Ecto neural progenitor cell (in vitro differentiated cells): ENCODE results near the gene TMPRSS2.

Experiments
- DNase-seq: peaks from one replicate; pipeline ENCODE4 v3.0.0-alpha.2; 2018; ENCODE audit warnings: low spot score

Gene TMPRSS2

DNA sequence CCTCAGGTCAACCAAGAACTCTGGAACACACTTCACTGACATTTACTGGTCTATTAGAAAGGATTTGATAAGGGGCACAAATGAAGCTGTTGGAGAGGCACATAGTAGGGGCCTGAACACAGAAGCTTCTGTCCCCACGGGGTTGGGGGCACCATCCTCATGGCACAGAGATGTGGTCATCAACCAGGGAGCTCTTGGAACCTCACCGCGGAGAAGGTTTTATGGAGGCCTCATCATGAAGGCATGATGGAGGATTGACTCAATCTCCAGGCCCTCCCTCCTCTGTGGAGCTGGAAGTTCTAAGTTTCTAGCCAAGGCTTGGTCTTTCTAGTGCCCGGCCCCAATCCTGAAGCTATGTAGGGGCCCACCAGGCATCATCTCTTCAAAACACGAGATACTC, 58.3 kb downstream of the TMPRSS2 start:
- DNase-seq: no peak

- DNase-seq: no peak
These were observed 60.6 kb downstream of the TMPRSS2 start for GRCh38 chr21:41447356-41447755.

DNA sequence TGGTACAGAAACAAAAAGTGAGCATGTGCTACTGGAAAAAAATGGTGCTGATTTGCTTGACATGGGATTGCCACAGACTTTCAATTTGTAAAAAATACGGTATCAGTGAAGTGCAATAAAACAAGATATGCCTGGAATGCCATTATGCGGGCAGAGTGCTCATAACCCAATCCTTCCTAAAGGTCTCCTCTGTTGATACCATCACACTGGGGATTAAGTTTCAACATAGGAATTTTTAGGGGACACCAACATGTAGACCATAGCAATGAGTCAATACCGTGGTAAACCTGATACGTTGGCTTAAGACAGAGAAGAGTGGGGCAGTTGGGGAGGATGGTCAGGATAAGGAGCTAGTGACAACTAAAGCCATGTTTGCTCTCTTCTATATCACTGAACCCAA, 61.4 kb downstream of the TMPRSS2 start:
- no peak for DNase-seq

GRCh38 chr21:41445465-41445862, 62.5 kb downstream of the TMPRSS2 start:
- no peak for DNase-seq

DNA sequence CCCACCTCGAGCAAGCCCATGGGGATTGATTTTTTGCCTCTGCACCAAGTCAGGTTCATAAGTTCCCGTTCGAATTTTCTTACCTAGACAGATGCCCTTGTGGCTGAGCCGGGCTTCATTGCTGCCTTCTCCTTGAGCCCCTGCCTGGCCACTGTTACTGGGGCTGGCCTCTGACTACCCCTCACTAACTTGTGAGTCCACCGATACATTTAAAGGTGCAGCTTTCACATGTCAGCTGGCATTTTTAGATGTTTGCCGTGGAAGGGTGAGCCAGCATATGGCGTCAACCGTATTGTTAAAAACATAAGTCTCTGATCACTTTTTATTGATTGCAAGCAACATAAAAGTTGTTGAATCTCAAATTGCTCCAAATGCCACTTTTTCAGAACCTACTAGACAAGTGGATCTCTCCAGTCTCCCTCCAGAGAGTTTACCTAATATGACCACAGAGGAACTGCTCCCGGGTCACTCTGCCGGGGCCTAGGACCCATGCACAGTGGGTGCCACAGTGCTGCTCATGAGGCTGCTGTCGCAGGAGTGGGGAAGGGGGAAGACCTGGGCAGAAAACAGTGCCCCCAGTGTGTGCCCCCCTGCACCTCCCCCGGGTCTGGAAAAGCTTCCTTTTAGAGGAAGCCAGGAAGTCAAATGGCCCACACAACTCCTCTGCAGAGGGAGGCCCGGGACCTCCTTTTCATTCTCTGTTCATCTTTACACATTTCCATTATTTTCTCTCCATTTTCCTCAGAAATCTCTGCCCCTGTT, 63.1 kb downstream of the TMPRSS2 start:
- DNase-seq: no peak

DNA sequence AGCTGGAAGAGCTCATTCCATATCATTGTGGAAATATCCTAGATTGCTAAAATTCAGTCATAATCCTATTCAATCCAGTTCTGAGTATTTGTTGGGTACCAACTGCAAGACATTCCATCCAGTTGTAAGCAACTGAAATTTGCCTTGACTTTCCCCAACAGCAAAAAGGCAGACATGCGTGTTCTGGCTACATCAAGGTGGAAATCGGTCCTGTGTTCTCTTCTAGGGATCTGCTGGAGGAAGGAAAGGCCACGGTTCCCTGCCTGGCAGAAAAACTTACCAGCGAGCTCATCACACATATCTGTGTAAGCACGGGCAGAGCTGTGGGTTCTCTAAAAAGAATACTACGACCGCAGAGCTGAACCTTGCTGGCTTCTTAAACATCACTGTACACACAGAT, 64.4 kb downstream of the TMPRSS2 start:
- no peak for DNase-seq

DNA sequence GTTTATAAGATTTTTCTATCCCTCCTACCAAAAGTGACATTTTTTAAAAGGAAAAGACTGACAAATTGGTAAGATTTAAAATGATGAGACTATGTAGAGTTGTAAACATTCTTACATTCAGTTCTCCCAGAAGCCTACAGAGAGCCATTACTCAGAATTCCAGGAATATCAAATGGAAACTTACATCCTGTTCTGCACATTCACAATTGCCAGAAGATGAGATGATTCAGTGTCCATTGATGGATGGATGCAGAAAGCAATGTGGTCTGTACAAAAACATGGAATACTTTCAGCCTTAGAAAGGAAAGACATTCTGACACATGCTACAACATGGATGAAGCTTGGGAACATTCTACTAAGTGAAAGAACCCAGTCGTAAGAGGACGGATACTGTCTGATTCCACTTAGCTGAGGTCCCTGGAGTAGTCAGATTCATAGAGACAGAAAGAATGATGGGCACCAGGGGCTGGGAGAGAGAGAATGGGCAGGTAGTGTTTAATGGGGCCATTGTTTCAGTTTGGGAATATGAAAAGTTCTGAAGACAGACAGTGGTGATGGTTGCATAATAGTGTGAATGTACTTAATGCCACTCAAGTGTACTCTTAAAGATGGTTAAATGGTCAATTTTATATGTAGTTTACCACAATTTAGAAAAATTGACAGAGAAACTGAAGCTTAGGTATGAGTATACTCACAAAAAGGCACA, 65.3 kb downstream of the TMPRSS2 start:
- no peak for DNase-seq

GRCh38 chr21:41441546-41441945, 66.4 kb downstream of the TMPRSS2 start:
- no peak for DNase-seq

- DNase-seq: no peak
These were observed 68.7 kb downstream of the TMPRSS2 start for GRCh38 chr21:41439248-41439647.

GRCh38 chr21:41438425-41439113, 69.4 kb downstream of the TMPRSS2 start:
- no peak for DNase-seq

DNA sequence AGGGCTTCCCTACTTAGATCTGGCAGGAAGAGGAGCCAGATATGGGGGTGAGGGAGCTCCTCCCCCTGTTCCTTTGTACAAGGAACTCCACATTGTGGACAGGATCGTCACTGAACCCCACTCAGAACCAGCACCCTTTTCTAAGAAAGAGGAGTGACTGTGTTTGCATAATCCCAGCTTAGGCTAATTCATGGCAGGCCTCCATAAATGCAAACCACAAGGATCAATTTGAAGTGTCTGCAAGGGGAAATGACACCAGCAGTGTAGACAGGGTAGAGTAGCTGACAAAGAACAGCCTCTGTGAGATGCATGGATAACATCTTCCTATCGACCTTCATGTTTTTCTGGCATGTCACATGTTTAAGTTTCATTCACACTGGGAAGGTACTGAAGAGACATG, 70.2 kb downstream of the TMPRSS2 start:
- no peak for DNase-seq

DNA sequence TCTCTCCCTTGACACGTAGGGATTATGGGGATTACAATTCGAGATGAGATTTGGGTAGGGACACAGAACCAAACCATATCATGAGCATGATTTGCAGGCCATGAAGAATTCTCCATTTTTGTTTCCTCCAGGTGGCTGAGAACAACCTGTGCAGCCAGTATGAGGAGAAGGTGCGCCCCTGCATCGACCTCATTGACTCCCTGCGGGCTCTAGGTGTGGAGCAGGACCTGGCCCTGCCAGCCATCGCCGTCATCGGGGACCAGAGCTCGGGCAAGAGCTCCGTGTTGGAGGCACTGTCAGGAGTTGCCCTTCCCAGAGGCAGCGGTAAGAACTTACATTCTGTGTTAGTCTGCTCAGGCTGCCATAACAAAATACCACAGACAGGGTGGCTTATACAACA, 72.3 kb downstream of the TMPRSS2 start:
- DNase-seq: no peak

DNA sequence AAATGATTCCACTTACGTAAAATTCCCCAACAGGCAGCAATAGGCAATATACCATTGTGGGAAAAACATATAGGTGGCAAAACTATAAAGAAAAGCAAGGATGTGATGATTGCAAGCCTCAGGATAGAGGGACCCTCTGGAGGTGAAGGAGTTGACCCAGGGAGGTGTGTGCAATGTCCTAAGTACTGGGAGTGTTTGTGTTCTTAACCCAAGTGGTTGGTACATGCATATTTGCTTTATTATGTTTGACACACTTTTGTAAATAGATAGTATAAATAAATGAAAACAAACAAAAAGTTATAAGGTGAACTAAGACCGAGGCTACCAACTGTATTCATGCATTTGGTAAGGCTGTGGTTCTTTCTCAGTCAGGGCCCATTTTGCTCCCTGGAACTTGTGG, 74.4 kb downstream of the TMPRSS2 start:
- no peak for DNase-seq

DNA sequence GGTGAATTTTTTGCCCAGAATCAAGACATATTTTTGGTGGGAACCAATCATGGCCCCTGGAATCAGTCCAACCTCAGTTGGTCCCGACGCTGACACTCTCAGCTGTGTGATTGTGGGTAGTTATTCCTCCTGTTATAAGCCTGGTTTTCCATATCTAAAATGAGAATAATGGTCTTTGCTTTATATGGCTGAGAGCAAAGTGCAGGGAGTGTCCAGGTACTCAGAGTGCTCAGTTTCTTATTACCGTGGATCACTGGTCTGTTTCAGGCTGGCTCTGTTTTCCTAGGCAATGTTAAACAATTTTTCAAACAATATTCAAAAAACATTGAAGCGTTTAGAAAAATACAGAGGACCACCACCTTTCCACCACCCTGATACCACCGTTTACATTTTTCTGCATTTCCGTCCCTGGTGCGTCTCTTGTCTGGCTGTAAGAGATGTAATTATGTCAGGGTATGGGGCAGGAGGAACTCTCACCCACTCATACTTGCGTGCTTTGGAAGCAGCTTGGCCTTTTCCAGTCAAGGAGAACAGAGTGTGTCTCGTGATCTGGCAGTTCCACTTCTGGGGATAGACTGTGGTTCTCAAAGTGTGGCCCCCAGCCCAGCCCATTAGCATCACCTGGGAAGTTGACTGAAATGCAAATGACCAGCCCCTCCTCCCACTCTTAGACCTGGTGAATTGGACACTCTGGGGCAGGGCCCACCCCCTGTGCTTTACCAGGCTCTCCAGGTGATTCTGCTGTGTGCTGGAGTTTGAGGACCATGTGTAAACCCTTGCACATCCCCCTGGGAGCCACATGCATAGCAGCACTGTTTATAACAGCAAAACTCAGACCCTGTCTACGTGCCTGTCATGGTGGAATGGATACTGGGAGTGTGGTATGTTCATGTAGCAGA, 75.1 kb downstream of the TMPRSS2 start:
- DNase-seq: no peak

- no peak for DNase-seq
These were observed 76.0 kb downstream of the TMPRSS2 start for GRCh38 chr21:41431788-41432548.

DNA sequence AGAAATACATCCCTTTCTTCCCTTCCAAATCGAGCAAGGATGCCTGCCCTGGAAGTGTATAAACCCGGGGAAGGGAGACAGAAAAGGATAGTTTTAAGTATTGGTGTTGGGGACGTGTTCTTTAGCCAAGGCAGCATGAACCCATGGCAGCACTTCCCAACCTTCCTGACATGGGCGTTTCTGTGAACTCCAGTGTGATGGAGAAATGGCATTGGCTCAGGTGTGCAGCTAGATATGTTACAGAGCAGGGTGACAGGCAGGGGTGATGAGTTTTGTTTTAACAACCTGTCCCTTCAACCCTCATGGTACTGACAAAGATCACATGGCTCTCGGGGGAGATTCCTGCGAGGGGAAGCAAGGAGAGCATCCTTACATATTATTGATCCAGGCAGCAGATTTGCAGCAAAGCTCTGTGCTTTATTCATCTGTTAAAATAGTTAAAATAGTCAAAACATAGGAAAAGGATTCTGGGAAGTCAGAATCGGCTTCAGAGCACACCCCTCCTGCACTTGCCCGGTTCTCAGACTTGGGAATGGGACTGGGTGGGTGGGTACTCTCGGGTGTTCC, 78.0 kb downstream of the TMPRSS2 start:
- no peak for DNase-seq

DNA sequence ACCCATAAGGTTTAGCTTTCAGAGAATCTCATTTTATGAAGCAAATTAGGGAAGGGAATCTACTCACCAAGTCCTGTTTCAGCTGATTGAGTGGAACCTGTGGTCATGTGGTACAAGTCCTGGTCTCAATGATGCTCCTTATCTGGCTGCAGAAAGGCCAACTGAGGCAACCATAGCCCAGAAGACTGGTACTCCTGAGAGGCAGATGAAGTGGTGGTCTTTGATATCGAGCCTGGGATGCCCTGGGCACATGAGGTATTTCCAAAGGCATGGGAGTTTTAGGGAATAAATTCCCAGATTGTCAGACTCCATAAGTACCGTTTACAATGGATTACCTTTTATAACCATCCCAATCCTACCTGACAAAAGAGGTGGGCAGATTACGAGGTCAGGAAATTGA, 78.7 kb downstream of the TMPRSS2 start:
- DNase-seq: no peak

GRCh38 chr21:41428847-41429246, 79.1 kb downstream of the TMPRSS2 start:
- no peak for DNase-seq

DNA sequence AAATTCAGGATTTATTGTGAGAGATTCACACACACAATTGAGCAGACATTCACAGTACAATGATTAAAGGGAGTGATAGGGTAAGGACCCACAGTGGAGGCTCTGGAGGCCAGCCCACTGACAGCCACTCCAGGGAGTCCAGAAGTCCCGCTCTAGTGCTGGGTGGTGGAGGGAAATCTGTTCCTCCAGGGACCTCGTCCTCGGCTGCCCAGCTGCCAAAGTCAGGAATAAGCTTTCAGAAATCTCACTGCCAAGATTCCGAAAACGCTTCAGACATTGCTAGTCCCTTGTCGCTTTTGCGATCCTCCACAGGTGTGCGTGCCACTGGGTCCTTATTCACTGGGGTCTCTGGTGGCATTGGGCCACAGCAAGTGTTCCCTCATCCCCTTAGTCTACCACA, 79.6 kb downstream of the TMPRSS2 start:
- peak; percentile 31 for DNase-seq

- DNase-seq: peak; percentile 26
These were observed 80.4 kb downstream of the TMPRSS2 start for GRCh38 chr21:41427556-41427955.
